ENCODE results near the gene DHRS3. TPM values are rescaled to one million over a fixed set of nuclear protein-coding genes. Genes with fewer than 3 reads are reported as not detected.

DHRS3 gene
- total RNA-seq, 4 donors from 2014 or later: 115 to 211 (median 186) TPM

DNA sequence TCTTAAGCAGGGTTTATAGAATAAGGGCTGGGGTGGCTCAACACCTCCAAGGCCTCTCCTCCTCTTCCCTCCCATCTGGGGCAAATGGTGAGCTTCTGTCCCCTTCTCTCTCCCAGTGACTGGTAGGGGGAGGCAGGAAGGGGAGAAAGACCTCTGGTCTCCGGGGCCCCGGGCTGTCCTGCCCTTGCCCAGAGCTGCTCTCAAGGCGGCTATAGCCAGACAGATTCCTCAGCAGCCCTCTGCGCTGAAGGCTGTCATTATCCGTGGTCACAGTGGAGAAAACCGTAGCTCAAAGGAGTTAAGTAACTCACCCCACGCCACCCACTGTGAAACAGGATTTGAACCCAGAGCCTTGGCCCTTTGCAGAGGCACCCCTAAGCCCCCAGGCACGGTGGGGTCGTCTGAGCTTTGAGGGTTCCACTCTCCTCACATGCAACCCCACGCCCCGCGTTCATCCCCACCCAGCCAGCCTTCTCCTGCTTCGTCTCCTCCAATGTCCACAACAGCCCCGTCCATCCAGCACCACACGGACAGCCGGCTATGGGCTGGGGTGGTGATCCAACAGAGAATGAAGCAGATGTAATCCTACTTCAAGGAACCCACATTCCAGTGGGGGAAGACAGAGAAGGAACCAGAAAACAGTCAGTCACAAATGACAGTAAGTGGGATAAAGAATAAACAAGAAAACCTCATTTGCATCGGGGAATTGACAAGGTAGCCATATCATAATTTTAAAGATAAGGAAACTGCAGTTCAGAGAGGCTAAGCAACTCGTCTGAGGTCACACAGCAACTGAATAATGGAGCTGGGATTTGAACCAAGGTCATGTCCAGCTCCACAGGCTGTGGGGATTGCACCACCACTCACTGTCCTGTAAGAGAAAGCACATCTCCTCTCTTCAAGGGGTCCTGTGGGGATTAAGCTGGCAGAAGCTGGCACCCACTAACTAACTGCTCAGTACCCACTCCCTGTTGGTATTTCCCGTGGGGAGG is 31.8 kb downstream of the DHRS3 start:
- H3K27ac ChIP-seq: peak overlapping the region in 3 of 4 donors; percentile 9 to 48 (median 41)
- H3K27me3 ChIP-seq: no peaks in the 10 kb centered on the region
- H3K9me3 ChIP-seq: no peaks in the 10 kb centered on the region
- no peak for ATAC-seq
- no peak overlapping the region for H3K4me3 ChIP-seq
- WGBS, 2 donors (ENCODE audit: low coverage in 1 of 2): 71 to 75% methylated on average over 2 to 9 of the region's 19 CpGs
- TF ChIP-seq, protein P1, sequence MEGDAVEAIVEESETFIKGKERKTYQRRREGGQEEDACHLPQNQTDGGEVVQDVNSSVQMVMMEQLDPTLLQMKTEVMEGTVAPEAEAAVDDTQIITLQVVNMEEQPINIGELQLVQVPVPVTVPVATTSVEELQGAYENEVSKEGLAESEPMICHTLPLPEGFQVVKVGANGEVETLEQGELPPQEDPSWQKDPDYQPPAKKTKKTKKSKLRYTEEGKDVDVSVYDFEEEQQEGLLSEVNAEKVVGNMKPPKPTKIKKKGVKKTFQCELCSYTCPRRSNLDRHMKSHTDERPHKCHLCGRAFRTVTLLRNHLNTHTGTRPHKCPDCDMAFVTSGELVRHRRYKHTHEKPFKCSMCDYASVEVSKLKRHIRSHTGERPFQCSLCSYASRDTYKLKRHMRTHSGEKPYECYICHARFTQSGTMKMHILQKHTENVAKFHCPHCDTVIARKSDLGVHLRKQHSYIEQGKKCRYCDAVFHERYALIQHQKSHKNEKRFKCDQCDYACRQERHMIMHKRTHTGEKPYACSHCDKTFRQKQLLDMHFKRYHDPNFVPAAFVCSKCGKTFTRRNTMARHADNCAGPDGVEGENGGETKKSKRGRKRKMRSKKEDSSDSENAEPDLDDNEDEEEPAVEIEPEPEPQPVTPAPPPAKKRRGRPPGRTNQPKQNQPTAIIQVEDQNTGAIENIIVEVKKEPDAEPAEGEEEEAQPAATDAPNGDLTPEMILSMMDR (IDR thresholded peaks at IDR 0.05): no peak
- TF ChIP-seq POLR2A (IDR thresholded peaks at IDR 0.05) (no peak), POLR2AphosphoS5 (IDR thresholded peaks at IDR 0.05) (no peak)
- H3K36me3 ChIP-seq: peaks cover 0 to 52% of the 10 kb centered on the region in 2 donors
- peaks cover 0 to 76% (median 27%) of the 10 kb centered on the region in 3 donors for H3K4me1 ChIP-seq

DNA sequence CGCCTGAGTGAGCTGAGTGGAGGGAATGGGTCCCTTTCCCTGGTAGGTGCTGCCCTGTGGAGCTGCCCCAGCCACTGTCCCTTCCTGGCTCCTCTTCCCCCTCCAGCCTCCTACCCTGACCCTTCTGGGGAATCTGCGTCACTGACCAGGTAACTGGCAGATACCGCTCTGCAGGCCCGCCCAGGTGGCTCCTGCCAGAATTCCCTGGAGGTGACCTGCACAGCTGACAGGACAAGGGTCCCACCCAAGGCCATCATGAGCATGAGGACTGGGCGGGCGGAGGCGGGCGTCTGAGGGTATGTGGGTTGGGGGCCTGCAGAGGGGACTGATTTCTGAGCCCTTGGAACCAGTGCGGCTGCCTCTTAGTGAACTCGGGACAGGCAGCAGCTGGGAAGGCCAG is 32.5 kb downstream of the DHRS3 start:
- Histone ChIP-seq H3K27ac (peak overlapping the region in 3 of 4 donors; percentile 9 to 48 (median 41)), H3K27me3 (no peaks in the 10 kb centered on the region), H3K36me3 (peaks cover 0 to 52% of the 10 kb centered on the region in 2 donors), H3K9me3 (no peaks in the 10 kb centered on the region), H3K4me1 (peaks cover 0 to 76% (median 21%) of the 10 kb centered on the region in 3 donors), H3K4me3 (no peak overlapping the region)
- TF ChIP-seq EP300 (IDR thresholded peaks at IDR 0.05) (no peak), POLR2AphosphoS5 (IDR thresholded peaks at IDR 0.05) (no peak), POLR2A (IDR thresholded peaks at IDR 0.05) (no peak)
- TF ChIP-seq, protein P1 (IDR thresholded peaks at IDR 0.05): no peak
- WGBS, 2 donors (ENCODE audit: low coverage in 1 of 2): 80% methylated on average over 2 of the region's 10 CpGs; no CpG with 5 or more reads in 1 of the 2 donors
- no peak for ATAC-seq

DNA sequence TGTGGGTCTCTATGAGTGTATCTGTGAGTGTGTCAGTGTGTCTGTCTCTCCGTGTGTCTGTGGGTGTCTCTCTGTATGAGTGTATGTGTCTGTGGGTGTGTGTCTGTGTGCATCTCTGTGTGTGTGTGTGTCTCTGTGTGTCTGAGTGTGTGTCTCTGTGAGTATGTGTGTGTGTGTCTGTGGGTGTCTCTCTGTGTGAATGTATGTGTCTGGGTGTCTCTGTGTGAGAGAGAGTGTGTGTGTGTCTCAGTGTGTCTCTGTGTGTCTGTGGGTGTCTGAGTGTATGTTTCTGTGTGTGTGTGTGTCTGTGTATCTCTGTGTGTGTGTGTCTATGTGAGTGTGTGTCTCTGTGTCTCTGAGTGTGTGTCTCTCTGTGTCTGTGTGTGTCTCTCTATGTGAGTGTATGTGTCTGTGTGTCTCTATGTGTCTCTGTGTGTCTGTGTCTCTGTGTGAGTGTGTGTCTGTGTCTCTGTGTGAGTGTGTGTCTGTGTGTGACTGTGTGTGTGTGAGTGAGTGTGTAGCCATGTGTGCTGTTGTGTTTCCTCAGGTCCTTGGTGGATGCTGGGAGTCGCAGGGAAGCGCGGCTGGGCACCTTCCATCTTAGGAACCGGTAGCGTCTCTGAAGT is 33.0 kb downstream of the DHRS3 start:
- 80% methylated on average over 1 of the region's 6 CpGs; no CpG with 5 or more reads in 1 of the 2 donors for WGBS, 2 donors (ENCODE audit: low coverage in 1 of 2)
- no peak for ATAC-seq
- no peak overlapping the region for H3K4me3 ChIP-seq
- no peaks in the 10 kb centered on the region for H3K27me3 ChIP-seq
- peaks cover 0 to 76% (median 20%) of the 10 kb centered on the region in 3 donors for H3K4me1 ChIP-seq
- TF ChIP-seq POLR2AphosphoS5 (IDR thresholded peaks at IDR 0.05): no peak
- H3K27ac ChIP-seq: peak overlapping the region in 2 of 4 donors; percentile 41 to 48
- no peaks in the 10 kb centered on the region for H3K9me3 ChIP-seq
- H3K36me3 ChIP-seq: peaks cover 0 to 56% of the 10 kb centered on the region in 2 donors

DNA sequence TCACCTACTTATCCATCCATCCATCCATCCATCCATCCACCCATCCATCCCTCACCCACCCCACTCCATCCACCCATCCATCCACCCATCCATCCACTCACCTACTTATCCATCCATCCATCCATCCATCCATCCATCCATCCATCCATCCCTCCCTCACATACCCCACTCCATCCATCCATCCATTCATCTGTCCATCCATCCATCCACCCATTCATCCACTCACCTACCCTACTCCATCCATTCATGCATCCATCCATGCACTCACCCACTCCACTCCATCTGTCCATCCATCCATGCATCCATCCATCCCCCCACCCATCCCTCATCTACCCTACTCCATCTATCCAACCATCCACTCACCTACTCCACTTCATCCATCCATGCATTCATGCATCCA is 34.5 kb downstream of the DHRS3 start:
- H3K4me3 ChIP-seq: no peak overlapping the region
- TF ChIP-seq, protein P1 (IDR thresholded peaks at IDR 0.05): no peak
- no peak for TF ChIP-seq POLR2AphosphoS5 (IDR thresholded peaks at IDR 0.05)
- no peak for TF ChIP-seq EP300 (IDR thresholded peaks at IDR 0.05)
- no peak for TF ChIP-seq POLR2A (IDR thresholded peaks at IDR 0.05)
- no peaks in the 10 kb centered on the region for H3K9me3 ChIP-seq
- H3K27me3 ChIP-seq: no peaks in the 10 kb centered on the region
- H3K36me3 ChIP-seq: peaks cover 0 to 67% of the 10 kb centered on the region in 2 donors
- H3K4me1 ChIP-seq: peaks cover 0 to 67% (median 17%) of the 10 kb centered on the region in 3 donors
- no peak overlapping the region for H3K27ac ChIP-seq
- ATAC-seq: no peak

DNA sequence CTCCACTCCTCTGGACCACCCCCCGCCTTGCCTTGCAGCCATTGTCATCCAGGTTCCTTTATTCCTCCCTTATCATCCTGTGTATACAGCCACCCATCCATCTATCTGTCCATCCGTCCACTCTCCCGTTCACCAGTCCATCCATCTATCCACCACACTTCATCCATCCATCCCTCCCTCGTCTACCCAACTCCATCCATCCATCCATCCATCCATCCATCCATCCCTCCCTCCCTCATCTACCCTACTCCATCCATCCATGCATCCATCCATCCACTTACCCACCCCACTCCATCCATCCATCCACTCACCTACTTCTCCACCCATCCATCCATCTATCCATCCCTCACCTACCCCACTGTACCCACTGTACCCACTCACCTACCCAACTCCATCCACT is 35.4 kb downstream of the DHRS3 start:
- Histone ChIP-seq H3K4me3 (no peak overlapping the region), H3K27ac (no peak overlapping the region), H3K36me3 (peaks cover 0 to 67% of the 10 kb centered on the region in 2 donors), H3K9me3 (no peaks in the 10 kb centered on the region), H3K4me1 (peaks cover 0 to 59% (median 17%) of the 10 kb centered on the region in 3 donors), H3K27me3 (no peaks in the 10 kb centered on the region)
- 88 to 98% methylated on average over 3 to 4 of the region's 4 CpGs for WGBS, 2 donors (ENCODE audit: low coverage in 1 of 2)
- ATAC-seq: no peak
- TF ChIP-seq POLR2A (IDR thresholded peaks at IDR 0.05): no peak
- TF ChIP-seq, protein P1 (IDR thresholded peaks at IDR 0.05): no peak
- TF ChIP-seq POLR2AphosphoS5 (IDR thresholded peaks at IDR 0.05): no peak
- TF ChIP-seq EP300 (IDR thresholded peaks at IDR 0.05): no peak

Data from gastroesophageal sphincter (tissue), 4 donors.